Lower lobe of right lung (tissue), 2 donors: ENCODE results near the gene PRUNE2. TPM values are rescaled to one million over a fixed set of nuclear protein-coding genes. Genes with fewer than 3 reads are reported as not detected.

Experiments
- ATAC-seq, 2 donors: fragments of 200-7000 bp; cut with Tn5 transposase; one replicate each; pipeline ENCODE4 v1.9.1; 2020 to 2022; ENCODE audit warnings: mild to moderate bottlenecking in 2 of 2, moderate library complexity in 2 of 2
- DNase-seq: peaks from one replicate; pipeline ENCODE4 v3.0.0-alpha.2; 2020
- H3K27ac ChIP-seq: fragments of 200-600 bp; one replicate; pipeline ENCODE4 v1.8.0; 2022
- H3K27me3 ChIP-seq: fragments of 200-600 bp; one replicate; pipeline ENCODE4 v1.8.0; 2022; ENCODE audit warnings: low read depth
- H3K36me3 ChIP-seq: fragments of 200-600 bp; one replicate; pipeline ENCODE4 v1.8.0; 2022; ENCODE audit warnings: mild to moderate bottlenecking
- H3K4me1 ChIP-seq: fragments of 200-600 bp; one replicate; pipeline ENCODE4 v1.8.0; 2022
- H3K4me3 ChIP-seq: fragments of 200-600 bp; one replicate; pipeline ENCODE4 v1.8.0; 2022; ENCODE audit warnings: mild to moderate bottlenecking
- H3K9me3 ChIP-seq: fragments of 200-600 bp; one replicate; pipeline ENCODE4 v1.8.0; 2022
- intact Hi-C: fragments of 100-400 bp; cut with DNase I; formaldehyde crosslinking; loops from one replicate; pipeline ENCODE4 v1.11.0; 2022
- total RNA-seq: library from RNA; stranded (reverse); fragmentation: NEBNext Ultra II Directional; extraction: Animal tissue kit (Norgen Biotek cat#: 25700); gene quantifications from one replicate; pipeline ENCODE4 v1.2.1, GENCODE V29; 2021
- TF ChIP-seq, protein P1 (sequence below): fragments of 200-600 bp; IDR thresholded peaks from one replicate; pipeline ENCODE4 v1.8.0; 2022; ENCODE audit warnings: antibody characterized with exemption, mild to moderate bottlenecking
- donor health status: DM: no; HTN: yes; CAD: no; lungs with severe emphysema.

Gene PRUNE2
- total RNA-seq, 1 donor from 2014 or later, result 13.6 TPM

DNA sequence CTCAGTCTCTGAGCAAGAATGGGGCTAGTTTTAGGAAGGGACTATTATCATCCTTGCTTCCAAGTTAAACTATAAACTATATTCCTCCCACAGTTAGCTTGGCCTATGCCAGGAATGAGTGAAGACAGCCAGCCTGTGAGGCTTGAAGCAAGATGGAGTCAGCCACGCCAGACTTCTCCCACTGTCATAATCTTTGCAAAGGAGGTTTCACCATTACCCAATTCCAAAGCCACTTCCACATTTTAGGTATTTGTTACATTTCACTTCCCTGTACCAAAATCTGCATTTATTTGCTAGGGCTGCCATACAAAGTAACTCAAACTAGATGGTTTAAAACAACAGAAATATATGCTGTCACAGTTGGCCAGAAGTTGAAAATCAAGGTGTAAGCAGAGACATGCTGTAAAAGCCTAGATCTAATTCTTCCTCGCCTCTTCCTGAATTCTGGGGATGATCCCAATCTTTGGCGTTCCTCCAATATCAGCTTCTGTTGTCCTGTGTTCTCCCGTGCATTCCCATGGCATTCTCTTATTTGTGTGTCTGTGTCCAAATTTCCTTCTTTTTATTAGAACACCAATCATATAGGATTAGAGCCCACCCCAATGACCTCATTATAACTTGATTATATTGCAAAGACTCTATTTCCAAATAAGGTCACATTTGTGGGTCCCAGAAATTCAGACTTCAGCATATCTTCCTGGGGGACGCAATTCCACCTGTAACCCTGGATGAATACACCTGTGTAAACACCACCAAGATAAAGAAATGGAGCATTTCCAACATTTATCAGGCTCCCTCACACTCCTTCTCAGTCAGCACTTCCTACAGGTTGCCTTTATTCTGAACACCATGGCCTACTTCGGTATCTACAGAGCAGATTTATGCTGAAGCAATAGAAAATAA lies 320.2 kb downstream of the PRUNE2 start:
- Histone ChIP-seq H3K4me3 (no peak overlapping the region), H3K36me3 (no peaks in the 10 kb centered on the region), H3K9me3 (no peaks in the 10 kb centered on the region), H3K27me3 (no peaks in the 10 kb centered on the region), H3K27ac (peak overlapping the region; percentile 37), H3K4me1 (peaks cover 4% of the 10 kb centered on the region)
- DNase-seq (no peak), ATAC-seq (peak; percentile 44 to 51)
- intact Hi-C loops, result no loop called here
- TF ChIP-seq, protein P1, sequence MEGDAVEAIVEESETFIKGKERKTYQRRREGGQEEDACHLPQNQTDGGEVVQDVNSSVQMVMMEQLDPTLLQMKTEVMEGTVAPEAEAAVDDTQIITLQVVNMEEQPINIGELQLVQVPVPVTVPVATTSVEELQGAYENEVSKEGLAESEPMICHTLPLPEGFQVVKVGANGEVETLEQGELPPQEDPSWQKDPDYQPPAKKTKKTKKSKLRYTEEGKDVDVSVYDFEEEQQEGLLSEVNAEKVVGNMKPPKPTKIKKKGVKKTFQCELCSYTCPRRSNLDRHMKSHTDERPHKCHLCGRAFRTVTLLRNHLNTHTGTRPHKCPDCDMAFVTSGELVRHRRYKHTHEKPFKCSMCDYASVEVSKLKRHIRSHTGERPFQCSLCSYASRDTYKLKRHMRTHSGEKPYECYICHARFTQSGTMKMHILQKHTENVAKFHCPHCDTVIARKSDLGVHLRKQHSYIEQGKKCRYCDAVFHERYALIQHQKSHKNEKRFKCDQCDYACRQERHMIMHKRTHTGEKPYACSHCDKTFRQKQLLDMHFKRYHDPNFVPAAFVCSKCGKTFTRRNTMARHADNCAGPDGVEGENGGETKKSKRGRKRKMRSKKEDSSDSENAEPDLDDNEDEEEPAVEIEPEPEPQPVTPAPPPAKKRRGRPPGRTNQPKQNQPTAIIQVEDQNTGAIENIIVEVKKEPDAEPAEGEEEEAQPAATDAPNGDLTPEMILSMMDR, result no peak

DNA sequence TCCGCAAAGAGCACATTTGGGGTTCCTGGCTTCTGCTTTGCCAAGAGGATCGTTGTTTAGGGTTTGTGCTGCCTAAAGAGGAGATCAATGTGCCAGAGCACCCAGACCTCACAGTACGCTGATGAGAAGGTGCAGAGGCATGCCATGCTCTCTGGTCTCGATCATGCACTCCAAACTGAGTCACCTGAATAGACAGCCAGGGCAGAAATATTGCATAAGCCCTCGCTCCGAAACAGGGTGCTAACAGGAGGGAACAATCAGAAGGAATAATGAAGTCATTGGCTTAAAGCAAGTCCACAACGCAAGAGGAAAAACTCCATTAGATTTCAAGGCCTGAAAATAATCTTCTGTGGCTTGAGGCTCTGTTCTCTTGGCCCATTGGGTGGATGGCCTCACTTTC lies 322.7 kb downstream of the PRUNE2 start:
- Histone ChIP-seq H3K4me1 (peaks cover 3% of the 10 kb centered on the region), H3K27ac (no peak overlapping the region), H3K9me3 (no peaks in the 10 kb centered on the region), H3K27me3 (no peaks in the 10 kb centered on the region), H3K36me3 (no peaks in the 10 kb centered on the region), H3K4me3 (no peak overlapping the region)
- TF ChIP-seq, protein P1, result no peak
- intact Hi-C loops, result no loop called here
- DNase-seq (no peak), ATAC-seq (no peak)

DNA sequence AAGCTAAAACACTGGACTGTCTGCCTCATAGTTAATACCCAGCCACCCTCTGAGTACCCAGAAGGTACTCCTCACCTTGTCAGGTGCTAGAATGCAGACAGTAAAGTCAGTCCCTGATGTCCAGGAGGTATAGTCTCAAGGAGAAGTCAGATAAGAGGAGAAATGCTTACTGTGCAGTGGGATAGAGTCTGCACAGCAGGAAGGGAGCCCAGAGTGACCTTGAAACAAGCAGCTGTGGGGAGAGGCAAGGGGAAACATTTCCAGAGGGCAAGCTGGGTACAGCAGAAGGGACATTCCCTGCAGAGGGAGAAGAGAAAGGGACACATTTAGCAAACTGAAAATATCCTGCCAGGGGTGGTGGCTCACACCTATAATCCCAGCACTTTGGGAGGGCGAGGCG lies 324.2 kb downstream of the PRUNE2 start:
- Histone ChIP-seq H3K27ac (no peak overlapping the region), H3K36me3 (no peaks in the 10 kb centered on the region), H3K4me3 (no peak overlapping the region), H3K27me3 (no peaks in the 10 kb centered on the region), H3K9me3 (no peaks in the 10 kb centered on the region), H3K4me1 (no peaks in the 10 kb centered on the region)
- intact Hi-C loops, result no loop called here
- no peak for ATAC-seq
- DNase-seq, result no peak
- TF ChIP-seq, protein P1, result no peak

DNA sequence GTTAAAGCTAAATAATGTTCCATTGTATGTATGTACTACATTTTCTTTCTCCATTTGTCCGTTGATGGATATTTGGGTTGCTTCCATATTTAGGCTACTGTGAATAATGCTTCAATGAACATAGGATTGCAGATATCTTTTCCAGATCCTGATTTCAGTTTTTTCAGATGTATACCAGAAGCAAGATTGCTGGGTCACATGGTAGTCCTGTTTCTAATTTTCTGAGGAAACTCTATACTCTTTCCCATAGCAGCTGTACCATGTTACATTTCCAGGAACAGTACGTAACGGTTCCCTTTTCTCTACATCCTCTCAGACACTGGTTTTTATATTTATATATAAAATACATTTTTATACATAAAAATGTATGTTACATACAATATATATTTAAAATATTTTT lies 325.1 kb downstream of the PRUNE2 start:
- H3K4me3 ChIP-seq, result no peak overlapping the region
- no peaks in the 10 kb centered on the region for H3K9me3 ChIP-seq
- intact Hi-C loops, result no loop called here
- no peak for DNase-seq
- no peaks in the 10 kb centered on the region for H3K36me3 ChIP-seq
- ATAC-seq, result no peak
- TF ChIP-seq, protein P1, result no peak
- H3K27ac ChIP-seq, result no peak overlapping the region
- H3K4me1 ChIP-seq, result peaks cover 4% of the 10 kb centered on the region
- H3K27me3 ChIP-seq, result no peaks in the 10 kb centered on the region

DNA sequence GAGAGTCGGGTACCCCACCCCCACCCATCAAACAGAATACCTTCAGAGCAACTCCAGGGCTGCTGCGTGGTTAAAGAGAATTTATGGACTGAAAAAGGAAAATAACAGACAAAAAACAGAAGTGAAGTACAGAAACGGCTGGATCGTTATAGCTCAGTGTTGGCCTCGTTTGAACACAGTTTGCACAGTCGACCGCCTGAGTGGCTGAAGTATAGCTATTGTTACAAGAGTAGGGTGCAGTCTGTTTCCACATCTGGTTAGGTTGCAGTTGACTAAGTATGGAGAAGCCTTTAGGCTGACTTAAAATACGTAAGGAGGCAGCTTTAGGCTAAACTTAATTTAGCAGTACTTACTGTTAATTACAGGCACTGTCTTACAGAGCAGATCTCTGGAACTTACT lies 325.7 kb downstream of the PRUNE2 start:
- H3K27ac ChIP-seq, result no peak overlapping the region
- intact Hi-C loops, result no loop called here
- peak in 1 of 2 donors; percentile 39 for ATAC-seq
- no peak overlapping the region for H3K4me3 ChIP-seq
- H3K9me3 ChIP-seq, result no peaks in the 10 kb centered on the region
- TF ChIP-seq, protein P1, result no peak
- no peaks in the 10 kb centered on the region for H3K36me3 ChIP-seq
- DNase-seq, result no peak
- H3K27me3 ChIP-seq, result no peaks in the 10 kb centered on the region
- peaks cover 7% of the 10 kb centered on the region for H3K4me1 ChIP-seq
